ENCODE measurements around the gene CIB4. TPM values are rescaled to one million over a fixed set of nuclear protein-coding genes. Genes with fewer than 3 reads are reported as not detected.

The CIB4 gene
- total and polyA plus RNA-seq, 9 of the 15 experiments (the other 6 are each of a cell fraction or from before 2014, with no cell fraction given): not detected

DNA sequence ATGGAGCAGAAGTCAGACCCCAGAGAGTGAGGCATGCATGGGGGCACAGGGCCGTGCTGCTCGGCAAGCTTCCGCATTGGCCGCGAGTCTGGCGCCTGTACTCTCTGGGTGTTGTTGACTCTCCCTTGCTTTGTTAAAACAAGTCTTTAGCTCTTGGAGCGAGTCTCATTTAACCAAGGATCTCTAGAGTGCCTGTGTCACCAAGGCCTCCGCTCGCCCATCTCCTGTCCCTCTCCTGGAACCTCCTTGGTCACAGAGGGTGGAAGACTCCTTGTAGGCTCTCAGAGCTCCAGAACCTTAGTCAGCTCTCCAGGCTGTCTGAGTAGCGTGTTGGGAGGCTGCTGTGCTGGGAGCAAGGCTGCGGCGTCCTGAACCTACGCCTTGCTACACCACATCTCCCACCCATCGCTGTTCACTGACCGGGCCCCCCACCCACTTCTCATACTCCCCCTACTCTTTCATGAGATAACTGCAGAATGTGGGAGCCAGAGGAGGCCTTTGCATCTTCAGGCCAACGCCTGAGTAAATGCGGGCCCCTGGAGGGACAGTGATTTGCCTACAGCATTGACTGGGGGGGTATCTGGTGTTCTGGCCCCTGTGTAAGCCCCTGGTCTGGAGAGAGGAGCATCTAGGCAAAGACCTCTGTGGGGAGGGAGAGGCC is 66.1 kb downstream of the CIB4 start:
- BruUV-seq (replicated peaks): no TSS peak
- no peak overlapping the region for H3K9ac ChIP-seq (ENCODE audit: insufficient read depth in 1 of 2, low read depth in 2 of 2, low read length in 2 of 2)
- no peak overlapping the region for H3K4me3 ChIP-seq
- DNase-seq (ENCODE audit: extremely low read depth in 1 of 4, low spot score in 3 of 4) (no peak), ATAC-seq (no peak), FAIRE-seq (no peak)
- H3K27me3 ChIP-seq (ENCODE audit: control insufficient read depth in 2 of 2, insufficient read depth in 2 of 2, low read length in 2 of 2): peaks cover 40 to 90% of the 10 kb centered on the region in 2 experiments
- H3K4me1 ChIP-seq (replicated peaks in 1 of 2; ENCODE audit: control insufficient read depth in 2 of 2, insufficient read depth in 2 of 2, low read length in 2 of 2): no peaks in the 10 kb centered on the region; a peak in 1 of 5 replicates
- no peaks in the 10 kb centered on the region for H3K9me1 ChIP-seq (ENCODE audit: control insufficient read depth, insufficient read depth, low read length)
- 3% methylated on average over 16 of the region's 17 CpGs for WGBS (ENCODE audit: insufficient coverage, low coverage, missing lambda C conversion rate)
- in situ Hi-C loops (cut with MboI) (no loop called here), intact Hi-C loops (cut with micrococcal nuclease) (no loop called here)
- no peak overlapping the region for H3K27ac ChIP-seq (ENCODE audit: extremely low read depth, low read depth, low read length)
- no peak overlapping the region for H2AFZ ChIP-seq (ENCODE audit: low read depth, low read length)
- TF ChIP-seq, protein P1, sequence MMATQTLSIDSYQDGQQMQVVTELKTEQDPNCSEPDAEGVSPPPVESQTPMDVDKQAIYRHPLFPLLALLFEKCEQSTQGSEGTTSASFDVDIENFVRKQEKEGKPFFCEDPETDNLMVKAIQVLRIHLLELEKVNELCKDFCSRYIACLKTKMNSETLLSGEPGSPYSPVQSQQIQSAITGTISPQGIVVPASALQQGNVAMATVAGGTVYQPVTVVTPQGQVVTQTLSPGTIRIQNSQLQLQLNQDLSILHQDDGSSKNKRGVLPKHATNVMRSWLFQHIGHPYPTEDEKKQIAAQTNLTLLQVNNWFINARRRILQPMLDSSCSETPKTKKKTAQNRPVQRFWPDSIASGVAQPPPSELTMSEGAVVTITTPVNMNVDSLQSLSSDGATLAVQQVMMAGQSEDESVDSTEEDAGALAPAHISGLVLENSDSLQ (IDR thresholded peaks at IDR 0.05): no peak
- peaks cover 9% of the 10 kb centered on the region for H4K20me1 ChIP-seq (replicated peaks; ENCODE audit: control insufficient read depth, insufficient read depth, low read length)
- POLR2A ChIA-PET: interaction anchor here (0.7 to 1.3 kb wide), 3 partner anchors 54 to 627 kb away, joined by 3 to 4 read pairs (median 3); no protein-coding TSS in a partner anchor
- no peak overlapping the region for H3K4me2 ChIP-seq (ENCODE audit: insufficient read depth, low read length)
- H3K79me2 ChIP-seq (ENCODE audit: control insufficient read depth, insufficient read depth, low read length): no peaks in the 10 kb centered on the region
- CTCF ChIA-PET (ENCODE audit: low intra/inter-chr PET ratio): no interaction called here
- H3K36me3 ChIP-seq (ENCODE audit: control insufficient read depth, insufficient read depth, low read length): no peaks in the 10 kb centered on the region
- H3K9me3 ChIP-seq (replicated peaks; ENCODE audit: control insufficient read depth, insufficient read depth, low read depth, low read length): no peaks in the 10 kb centered on the region

DNA sequence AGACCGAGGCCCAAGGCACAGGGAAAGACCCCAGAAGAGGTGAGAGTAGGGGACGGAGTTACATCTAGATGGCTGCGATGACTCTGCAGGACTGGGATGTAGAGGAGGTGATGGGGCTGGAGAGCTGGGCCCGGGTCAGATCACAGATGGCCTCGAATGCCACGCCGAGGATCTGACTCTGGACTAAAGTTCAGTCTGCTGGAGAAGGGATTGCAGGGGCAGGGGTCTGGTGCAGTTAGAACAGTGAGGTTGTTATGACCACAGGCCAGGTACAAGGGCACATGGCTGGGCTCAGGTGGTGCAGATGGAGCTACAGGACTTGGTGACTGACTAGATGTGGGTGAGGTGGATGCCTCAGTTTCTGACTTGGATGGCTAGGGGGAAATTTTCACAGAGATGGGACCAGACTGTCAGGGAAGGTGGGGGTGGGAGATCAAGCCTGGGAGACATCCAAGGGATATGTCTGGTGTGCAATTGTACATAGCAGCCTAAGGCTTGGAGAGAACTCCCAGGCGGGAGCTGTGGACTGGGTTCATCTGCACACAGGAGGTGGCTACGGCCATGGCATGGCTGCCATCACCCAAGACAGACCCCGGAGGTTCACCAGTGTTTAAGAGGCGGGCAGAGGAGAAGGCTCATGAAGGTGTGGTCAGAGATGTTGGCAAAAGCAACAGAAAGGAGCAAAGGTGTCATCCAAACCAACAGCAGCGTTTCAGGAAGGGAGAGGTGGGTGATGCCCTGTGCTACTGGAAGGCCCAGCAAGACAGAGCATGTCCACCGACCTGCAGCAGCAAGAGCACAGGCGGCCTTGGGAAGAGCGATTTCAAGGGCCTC is 66.9 kb downstream of the CIB4 start:
- peaks cover 14% of the 10 kb centered on the region for H4K20me1 ChIP-seq (replicated peaks; ENCODE audit: control insufficient read depth, insufficient read depth, low read length)
- H3K4me1 ChIP-seq (replicated peaks in 1 of 2; ENCODE audit: control insufficient read depth in 2 of 2, insufficient read depth in 2 of 2, low read length in 2 of 2): no peaks in the 10 kb centered on the region; a peak in 1 of 5 replicates
- DNase-seq (ENCODE audit: extremely low read depth in 1 of 4, low spot score in 3 of 4): no peak
- POLR2A ChIA-PET: interaction anchor here (0.8 to 1.3 kb wide), 2 partner anchors 53 to 171 kb away, joined by 3 to 4 read pairs; no protein-coding TSS in a partner anchor
- H3K27me3 ChIP-seq (ENCODE audit: control insufficient read depth in 2 of 2, insufficient read depth in 2 of 2, low read length in 2 of 2): peaks cover 45 to 90% of the 10 kb centered on the region in 2 experiments
- no peak for FAIRE-seq
- H3K9me3 ChIP-seq (replicated peaks; ENCODE audit: control insufficient read depth, insufficient read depth, low read depth, low read length): no peaks in the 10 kb centered on the region
- H3K36me3 ChIP-seq (ENCODE audit: control insufficient read depth, insufficient read depth, low read length): no peaks in the 10 kb centered on the region
- TF ChIP-seq RBM17 (IDR thresholded peaks at IDR 0.05; ENCODE audit: borderline replicate concordance, low read depth, low read length) (no peak), MIER1 (IDR thresholded peaks at IDR 0.05; ENCODE audit: low read depth) (no peak), CBX8 (IDR thresholded peaks at IDR 0.05; ENCODE audit: borderline replicate concordance, extremely low read depth, low read depth, low read length, poor library complexity, severe bottlenecking) (no peak), JUN (IDR thresholded peaks at IDR 0.05; ENCODE audit: borderline replicate concordance, low read depth, low read length) (no peak), JUN (CRISPR knock-in tag; IDR thresholded peaks at IDR 0.05; ENCODE audit: borderline replicate concordance) (no peak), PYGO2 (tag; IDR thresholded peaks at IDR 0.05) (no peak)
- intact Hi-C loops (cut with micrococcal nuclease) (no loop called here), in situ Hi-C loops (cut with MboI) (no loop called here)
- no peaks in the 10 kb centered on the region for H3K9me1 ChIP-seq (ENCODE audit: control insufficient read depth, insufficient read depth, low read length)
- H3K9ac ChIP-seq (ENCODE audit: insufficient read depth in 1 of 2, low read depth in 2 of 2, low read length in 2 of 2): no peak overlapping the region
- no peak overlapping the region for H3K4me3 ChIP-seq
- no peak for ATAC-seq
- no TSS peak for BruUV-seq (replicated peaks)
- WGBS (ENCODE audit: insufficient coverage, low coverage, missing lambda C conversion rate): 1% methylated on average over 15 of the region's 15 CpGs
- no peak overlapping the region for H3K27ac ChIP-seq (ENCODE audit: extremely low read depth, low read depth, low read length)
- H3K79me2 ChIP-seq (ENCODE audit: control insufficient read depth, insufficient read depth, low read length): no peaks in the 10 kb centered on the region
- CTCF ChIA-PET (ENCODE audit: low intra/inter-chr PET ratio): interaction anchor here (0.6 kb wide), 1 partner anchor 11 kb away, joined by 3 read pairs; no protein-coding TSS in a partner anchor
- no peak overlapping the region for H2AFZ ChIP-seq (ENCODE audit: low read depth, low read length)
- H3K4me2 ChIP-seq (ENCODE audit: insufficient read depth, low read length): no peak overlapping the region
